Mononuclear cell (primary cell): ENCODE measurements around the gene EPS8L3. TPM values are rescaled to one million over a fixed set of nuclear protein-coding genes. Genes with fewer than 3 reads are reported as not detected.
"Not testable (repeated sequence)": the region's sequence is repeated elsewhere in the genome, so short reads cannot be mapped to it uniquely, and the experiment has no call there.

Source experiments
- H3K27me3 ChIP-seq: 2 replicates; pipeline ENCODE4 v1.6.0; 2011; ENCODE audit warnings: low read length, control low read depth; ENCODE audit not compliant: insufficient read depth
- H3K4me1 ChIP-seq: 2 replicates; pipeline ENCODE4 v1.5.1; 2011; ENCODE audit warnings: mild to moderate bottlenecking, low read length, control low read depth; ENCODE audit not compliant: insufficient read depth
- H3K4me3 ChIP-seq: 2 replicates; pipeline ENCODE4 v1.5.1; 2011; ENCODE audit warnings: mild to moderate bottlenecking, low read length, moderate library complexity
- H3K9me3 ChIP-seq: 2 replicates; pipeline ENCODE4 v1.5.1; 2011; ENCODE audit warnings: low read depth, mild to moderate bottlenecking, control low read depth, low read length
- total RNA-seq: library from RNA; depleted of rRNA; stranded (reverse); fragments of >200 nt; gene quantifications from one replicate; pipeline ENCODE4 v1.2.3, GENCODE V29; 2012

EPS8L3 gene
- total RNA-seq, 1 donor, result not detected

GRCh38 chr1:109724933-109725332 is 38.8 kb downstream of the EPS8L3 start:
- H3K4me1 ChIP-seq, result no peaks in the 10 kb centered on the region
- no peak overlapping the region for H3K4me3 ChIP-seq
- no peaks in the 10 kb centered on the region for H3K27me3 ChIP-seq
- no peaks in the 10 kb centered on the region for H3K9me3 ChIP-seq

GRCh38 chr1:109722908-109723691 is 40.6 kb downstream of the EPS8L3 start:
- H3K4me3 ChIP-seq, result no peak overlapping the region
- H3K9me3 ChIP-seq, result no peaks in the 10 kb centered on the region
- no peaks in the 10 kb centered on the region for H3K27me3 ChIP-seq
- H3K4me1 ChIP-seq, result no peaks in the 10 kb centered on the region

- Histone ChIP-seq H3K4me1 (no peaks in the 10 kb centered on the region), H3K9me3 (no peaks in the 10 kb centered on the region), H3K27me3 (no peaks in the 10 kb centered on the region), H3K4me3 (no peak overlapping the region)
These were observed 41.8 kb downstream of the EPS8L3 start for GRCh38 chr1:109721971-109722370.

DNA sequence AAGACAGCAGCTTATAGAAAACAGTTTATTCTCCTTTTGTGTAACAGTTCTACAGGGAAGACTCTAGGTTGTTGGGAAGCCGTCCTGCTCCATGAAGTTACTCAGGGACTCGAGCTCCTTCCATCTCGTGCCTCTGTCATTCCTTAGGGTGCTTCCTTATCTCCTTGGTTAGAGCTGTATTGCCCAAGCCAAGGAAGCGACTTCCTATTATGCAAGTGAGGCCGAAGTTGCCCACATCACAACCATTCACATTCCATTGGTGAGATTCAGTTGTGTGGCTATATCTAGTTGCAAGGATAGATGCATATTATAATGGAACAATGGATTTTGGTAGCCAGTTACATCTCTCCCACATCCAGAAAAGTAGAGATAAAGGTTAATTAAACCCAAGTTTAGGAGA is 42.7 kb downstream of the EPS8L3 start:
- Histone ChIP-seq H3K4me1 (no peaks in the 10 kb centered on the region), H3K27me3 (no peaks in the 10 kb centered on the region), H3K4me3 (no peak overlapping the region), H3K9me3 (no peaks in the 10 kb centered on the region)

- Histone ChIP-seq H3K27me3 (no peaks in the 10 kb centered on the region), H3K4me1 (no peaks in the 10 kb centered on the region), H3K4me3 (no peak overlapping the region), H3K9me3 (no peaks in the 10 kb centered on the region)
These were observed 44.3 kb downstream of the EPS8L3 start for GRCh38 chr1:109719337-109719837.

DNA sequence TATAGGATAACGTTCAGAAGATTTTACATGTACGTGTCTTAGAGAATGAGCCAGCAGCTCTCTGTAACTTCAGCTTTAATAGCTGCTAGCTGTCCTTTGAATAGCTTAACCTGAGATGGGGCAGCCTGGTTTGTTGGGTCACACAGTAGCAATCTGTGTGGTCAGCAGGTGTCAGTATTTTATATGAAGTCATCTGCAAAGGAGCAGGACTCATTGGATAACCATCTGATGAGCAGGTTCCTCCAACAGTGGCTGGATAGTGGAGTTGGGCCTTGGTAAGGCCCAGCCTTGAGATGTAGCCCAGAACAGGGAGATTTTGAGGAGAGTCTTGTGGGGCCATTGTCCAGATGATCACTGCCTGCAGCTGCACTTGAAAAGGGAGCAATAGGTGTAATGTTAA is 45.2 kb downstream of the EPS8L3 start:
- Histone ChIP-seq H3K9me3 (no peaks in the 10 kb centered on the region), H3K4me1 (no peaks in the 10 kb centered on the region), H3K4me3 (no peak overlapping the region), H3K27me3 (no peaks in the 10 kb centered on the region)

GRCh38 chr1:109717729-109718128 is 46.0 kb downstream of the EPS8L3 start:
- Histone ChIP-seq H3K27me3 (no peaks in the 10 kb centered on the region), H3K9me3 (no peaks in the 10 kb centered on the region), H3K4me3 (no peak overlapping the region), H3K4me1 (no peaks in the 10 kb centered on the region)

- H3K27me3 ChIP-seq, result no peaks in the 10 kb centered on the region
- H3K4me3 ChIP-seq, result no peak overlapping the region
- no peaks in the 10 kb centered on the region for H3K4me1 ChIP-seq
- no peaks in the 10 kb centered on the region for H3K9me3 ChIP-seq
These were observed 47.1 kb downstream of the EPS8L3 start for GRCh38 chr1:109716570-109717090.

DNA sequence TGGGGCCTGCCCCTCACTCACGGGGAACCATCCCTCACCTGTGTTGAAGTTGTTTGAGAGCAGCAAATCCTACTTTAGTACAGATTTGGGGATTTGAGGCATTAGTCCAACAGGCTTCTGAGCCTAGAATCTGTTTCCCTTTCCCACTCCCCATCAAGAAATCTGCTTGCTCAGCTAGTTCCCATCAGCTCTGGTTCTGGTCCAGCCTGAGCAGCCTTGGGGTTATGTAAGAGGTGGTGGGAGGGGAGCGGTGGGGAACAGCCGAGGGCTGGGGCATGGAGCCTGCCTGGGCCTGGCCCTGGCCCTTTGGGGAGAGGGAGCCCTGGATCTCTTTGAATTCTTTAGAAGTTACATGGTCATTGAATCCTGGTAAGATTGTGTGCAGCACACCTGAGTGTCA is 47.6 kb downstream of the EPS8L3 start:
- Histone ChIP-seq H3K9me3 (no peaks in the 10 kb centered on the region), H3K4me1 (no peaks in the 10 kb centered on the region), H3K27me3 (no peaks in the 10 kb centered on the region), H3K4me3 (no peak overlapping the region)

- H3K4me3 ChIP-seq, result no peak overlapping the region
These were observed 48.9 kb downstream of the EPS8L3 start for GRCh38 chr1:109714661-109715372.

GRCh38 chr1:109713636-109714035 is 50.1 kb downstream of the EPS8L3 start:
- H3K9me3 ChIP-seq, result no peaks in the 10 kb centered on the region
- no peaks in the 10 kb centered on the region for H3K4me1 ChIP-seq

More at GRCh38 chr1:109714661-109715372, 48.9 kb downstream of the EPS8L3 start:
- no peaks in the 10 kb centered on the region for H3K4me1 ChIP-seq
- no peaks in the 10 kb centered on the region for H3K9me3 ChIP-seq
- H3K27me3 ChIP-seq, result no peaks in the 10 kb centered on the region

GRCh38 chr1:109712321-109712864 is 51.3 kb downstream of the EPS8L3 start:
- Histone ChIP-seq H3K27me3 (no peaks in the 10 kb centered on the region), H3K9me3 (no peaks in the 10 kb centered on the region), H3K4me1 (no peaks in the 10 kb centered on the region), H3K4me3 (no peak overlapping the region)

More at GRCh38 chr1:109713636-109714035, 50.1 kb downstream of the EPS8L3 start:
- Histone ChIP-seq H3K4me3 (no peak overlapping the region), H3K27me3 (no peaks in the 10 kb centered on the region)

- H3K4me3 ChIP-seq, H3K9me3 ChIP-seq, H3K4me1 ChIP-seq, H3K27me3 ChIP-seq: not testable (repeated sequence)
These were observed 52.0 kb downstream of the EPS8L3 start, which contains the start of gene GSTM5 for GRCh38 chr1:109711593-109712320. GSTM5 (plus strand) TSS chr1:109712251; CDS start chr1:109712313, 62 bp downstream.

DNA sequence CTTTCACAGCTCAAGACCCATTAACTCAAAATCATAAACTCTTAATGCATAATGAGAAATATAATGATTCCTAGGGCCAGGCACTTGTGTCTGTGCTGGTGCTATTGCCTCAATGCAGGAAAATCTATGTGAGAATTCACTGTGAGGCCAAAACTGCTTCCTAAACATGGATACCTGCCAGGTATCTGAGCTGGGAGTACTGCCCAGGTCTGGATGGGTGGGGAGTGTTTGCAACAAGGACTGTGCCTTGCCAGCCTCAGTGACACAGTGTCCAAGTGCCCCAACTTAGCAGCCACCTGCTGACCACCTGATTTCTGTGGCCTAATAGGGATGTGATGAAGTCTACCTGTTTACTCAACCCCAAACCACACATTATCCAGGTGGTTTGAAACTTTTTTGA is 53.9 kb downstream of the EPS8L3 start:
- not testable (repeated sequence) for H3K27me3 ChIP-seq, H3K4me1 ChIP-seq, H3K4me3 ChIP-seq, H3K9me3 ChIP-seq
